ENCODE data around the gene PEX11G.

Gene PEX11G

DNA sequence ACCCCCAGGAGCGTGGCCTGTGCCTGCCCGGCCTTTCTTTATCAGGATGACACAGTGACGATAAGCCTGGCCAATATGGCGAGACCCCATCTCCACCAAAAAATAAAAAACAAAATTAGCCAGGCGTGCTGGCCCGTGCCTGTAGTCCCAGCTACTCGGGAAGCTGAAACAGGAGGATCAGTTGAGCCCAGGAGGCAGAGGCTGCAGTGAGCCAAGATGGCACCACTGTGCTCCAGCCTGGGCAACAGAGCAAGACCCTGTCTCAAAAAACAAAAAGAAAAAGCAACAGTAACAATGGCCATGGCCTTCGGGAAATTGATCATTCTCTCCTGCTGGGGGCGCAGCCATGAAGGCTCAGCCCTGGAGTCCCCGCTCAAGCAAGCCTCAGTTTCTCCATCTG is 11.1 kb downstream of the PEX11G start:
- H3K4me2 ChIP-seq (ENCODE audit: low read depth, low read length, poor library complexity, severe bottlenecking): no peak overlapping the region
- H3K27me3 ChIP-seq (ENCODE audit: low read length): no peaks in the 10 kb centered on the region
- no peak overlapping the region for H3K27ac ChIP-seq (ENCODE audit: low read depth, low read length)
- no peaks in the 10 kb centered on the region for H3K9me3 ChIP-seq (ENCODE audit: insufficient read depth, low read length)
- no peaks in the 10 kb centered on the region for H3K9me2 ChIP-seq (replicated peaks; ENCODE audit: insufficient read depth, low read length)
- H3K79me2 ChIP-seq (ENCODE audit: insufficient read depth, low read length): no peaks in the 10 kb centered on the region
- H2AFZ ChIP-seq (ENCODE audit: low read depth, low read length, severe bottlenecking): no peak overlapping the region
- no peak overlapping the region for H3K4me3 ChIP-seq (ENCODE audit: insufficient read depth, low read length, poor library complexity, severe bottlenecking)
- TF ChIP-seq EZH2phosphoT487 (conservative IDR thresholded peaks at IDR 0.05; ENCODE audit: low read length): no peak
- TF ChIP-seq, protein P1, sequence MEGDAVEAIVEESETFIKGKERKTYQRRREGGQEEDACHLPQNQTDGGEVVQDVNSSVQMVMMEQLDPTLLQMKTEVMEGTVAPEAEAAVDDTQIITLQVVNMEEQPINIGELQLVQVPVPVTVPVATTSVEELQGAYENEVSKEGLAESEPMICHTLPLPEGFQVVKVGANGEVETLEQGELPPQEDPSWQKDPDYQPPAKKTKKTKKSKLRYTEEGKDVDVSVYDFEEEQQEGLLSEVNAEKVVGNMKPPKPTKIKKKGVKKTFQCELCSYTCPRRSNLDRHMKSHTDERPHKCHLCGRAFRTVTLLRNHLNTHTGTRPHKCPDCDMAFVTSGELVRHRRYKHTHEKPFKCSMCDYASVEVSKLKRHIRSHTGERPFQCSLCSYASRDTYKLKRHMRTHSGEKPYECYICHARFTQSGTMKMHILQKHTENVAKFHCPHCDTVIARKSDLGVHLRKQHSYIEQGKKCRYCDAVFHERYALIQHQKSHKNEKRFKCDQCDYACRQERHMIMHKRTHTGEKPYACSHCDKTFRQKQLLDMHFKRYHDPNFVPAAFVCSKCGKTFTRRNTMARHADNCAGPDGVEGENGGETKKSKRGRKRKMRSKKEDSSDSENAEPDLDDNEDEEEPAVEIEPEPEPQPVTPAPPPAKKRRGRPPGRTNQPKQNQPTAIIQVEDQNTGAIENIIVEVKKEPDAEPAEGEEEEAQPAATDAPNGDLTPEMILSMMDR (IDR thresholded peaks at IDR 0.05; ENCODE audit: insufficient read depth, low read length, poor library complexity, severe bottlenecking): no peak
- H3K36me3 ChIP-seq (ENCODE audit: low read length): no peaks in the 10 kb centered on the region
- H3F3A ChIP-seq (ENCODE audit: insufficient read depth): peaks cover 6% of the 10 kb centered on the region
- no peaks in the 10 kb centered on the region for H4K20me1 ChIP-seq (ENCODE audit: low read depth, low read length)
- H3K9ac ChIP-seq (ENCODE audit: low read length): no peak overlapping the region

DNA sequence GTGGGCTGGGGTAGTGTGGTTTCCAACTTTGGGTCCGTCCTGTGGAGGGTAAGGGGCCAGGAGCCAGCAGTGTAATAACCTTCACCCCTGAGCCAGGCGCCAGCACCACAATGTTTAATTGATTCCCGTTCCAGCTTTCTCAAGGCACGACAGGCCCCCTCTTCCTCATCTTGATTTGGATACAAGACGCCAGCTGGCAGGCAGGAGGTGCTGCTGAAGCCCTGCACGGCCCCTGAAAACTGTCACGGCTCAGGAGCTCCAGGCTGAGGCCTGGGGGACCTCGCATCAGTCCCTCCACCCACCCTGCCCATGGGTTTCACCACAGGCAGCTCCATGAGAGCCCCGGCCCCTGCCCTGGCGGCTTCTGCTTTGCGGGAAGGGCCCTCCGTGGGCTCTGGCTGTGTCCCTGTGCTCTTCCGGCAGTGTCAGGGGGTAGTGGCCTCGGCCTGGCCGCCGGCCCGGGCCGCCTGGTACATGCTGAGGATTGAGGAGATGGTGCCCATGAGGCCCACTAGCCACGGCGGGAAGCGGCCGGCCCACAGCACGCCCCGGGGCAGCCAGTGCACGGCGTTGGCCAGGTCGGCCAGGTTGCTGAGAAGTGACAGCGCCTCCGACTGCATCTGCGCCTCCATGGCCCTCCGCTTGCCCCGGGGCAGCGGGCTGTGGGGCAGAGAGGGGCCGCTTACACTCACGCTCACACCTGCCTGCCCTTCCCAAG is 11.9 kb downstream of the PEX11G start:
- H3K9me2 ChIP-seq (replicated peaks; ENCODE audit: insufficient read depth, low read length): no peaks in the 10 kb centered on the region
- no peaks in the 10 kb centered on the region for H3K27me3 ChIP-seq (ENCODE audit: low read length)
- H3K4me2 ChIP-seq (ENCODE audit: low read depth, low read length, poor library complexity, severe bottlenecking): no peak overlapping the region
- TF ChIP-seq EZH2phosphoT487 (conservative IDR thresholded peaks at IDR 0.05; ENCODE audit: low read length): no peak
- TF ChIP-seq, protein P1 (IDR thresholded peaks at IDR 0.05; ENCODE audit: insufficient read depth, low read length, poor library complexity, severe bottlenecking): no peak
- peaks cover 12% of the 10 kb centered on the region for H3F3A ChIP-seq (ENCODE audit: insufficient read depth)
- H3K36me3 ChIP-seq (ENCODE audit: low read length): no peaks in the 10 kb centered on the region
- no peak overlapping the region for H3K9ac ChIP-seq (ENCODE audit: low read length)
- H3K27ac ChIP-seq (ENCODE audit: low read depth, low read length): no peak overlapping the region
- no peak overlapping the region for H2AFZ ChIP-seq (ENCODE audit: low read depth, low read length, severe bottlenecking)
- no peak overlapping the region for H3K4me3 ChIP-seq (ENCODE audit: insufficient read depth, low read length, poor library complexity, severe bottlenecking)
- H4K20me1 ChIP-seq (ENCODE audit: low read depth, low read length): no peaks in the 10 kb centered on the region
- H3K79me2 ChIP-seq (ENCODE audit: insufficient read depth, low read length): no peaks in the 10 kb centered on the region
- no peaks in the 10 kb centered on the region for H3K9me3 ChIP-seq (ENCODE audit: insufficient read depth, low read length)

DNA sequence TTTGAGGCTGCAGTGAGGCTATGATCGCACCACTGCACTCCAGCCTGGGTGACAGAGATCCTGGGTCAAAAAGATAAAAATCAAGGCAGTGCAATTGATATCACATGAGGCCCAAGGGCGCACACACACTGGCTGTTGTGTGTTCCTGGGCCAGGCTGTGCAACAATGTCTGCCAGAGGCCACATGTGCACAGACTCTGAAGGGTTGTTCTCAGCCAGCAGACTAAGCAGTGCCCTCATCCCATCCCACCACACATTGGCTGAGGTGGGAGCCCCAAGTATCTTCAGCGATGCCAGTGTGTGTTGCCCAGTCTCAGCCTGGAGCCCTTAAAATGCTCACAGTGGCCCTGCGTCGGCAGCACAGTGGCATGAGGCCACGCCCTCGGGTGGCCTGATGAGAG is 12.6 kb downstream of the PEX11G start:
- H3F3A ChIP-seq (ENCODE audit: insufficient read depth): peaks cover 13% of the 10 kb centered on the region
- H3K27ac ChIP-seq (ENCODE audit: low read depth, low read length): no peak overlapping the region
- no peaks in the 10 kb centered on the region for H3K27me3 ChIP-seq (ENCODE audit: low read length)
- no peak overlapping the region for H3K9ac ChIP-seq (ENCODE audit: low read length)
- no peak for TF ChIP-seq EZH2phosphoT487 (conservative IDR thresholded peaks at IDR 0.05; ENCODE audit: low read length)
- TF ChIP-seq, protein P1 (IDR thresholded peaks at IDR 0.05; ENCODE audit: insufficient read depth, low read length, poor library complexity, severe bottlenecking): no peak
- no peaks in the 10 kb centered on the region for H3K9me3 ChIP-seq (ENCODE audit: insufficient read depth, low read length)
- H3K36me3 ChIP-seq (ENCODE audit: low read length): no peaks in the 10 kb centered on the region
- H3K79me2 ChIP-seq (ENCODE audit: insufficient read depth, low read length): no peaks in the 10 kb centered on the region
- H4K20me1 ChIP-seq (ENCODE audit: low read depth, low read length): no peaks in the 10 kb centered on the region
- H3K4me3 ChIP-seq (ENCODE audit: insufficient read depth, low read length, poor library complexity, severe bottlenecking): no peak overlapping the region
- no peak overlapping the region for H3K4me2 ChIP-seq (ENCODE audit: low read depth, low read length, poor library complexity, severe bottlenecking)
- no peak overlapping the region for H2AFZ ChIP-seq (ENCODE audit: low read depth, low read length, severe bottlenecking)
- no peaks in the 10 kb centered on the region for H3K9me2 ChIP-seq (replicated peaks; ENCODE audit: insufficient read depth, low read length)

All from SU-DHL-6 (cell line).